ENCODE results near the gene MGME1. TPM values are rescaled to one million over a fixed set of nuclear protein-coding genes. Genes with fewer than 3 reads are reported as not detected.
A peak's percentile ranks its signal among the peaks of the same experiment; 100 is the strongest.

MGME1 gene
- total RNA-seq, 4 donors from 2014 or later: 3.3 to 18.5 (median 5.8) TPM

DNA sequence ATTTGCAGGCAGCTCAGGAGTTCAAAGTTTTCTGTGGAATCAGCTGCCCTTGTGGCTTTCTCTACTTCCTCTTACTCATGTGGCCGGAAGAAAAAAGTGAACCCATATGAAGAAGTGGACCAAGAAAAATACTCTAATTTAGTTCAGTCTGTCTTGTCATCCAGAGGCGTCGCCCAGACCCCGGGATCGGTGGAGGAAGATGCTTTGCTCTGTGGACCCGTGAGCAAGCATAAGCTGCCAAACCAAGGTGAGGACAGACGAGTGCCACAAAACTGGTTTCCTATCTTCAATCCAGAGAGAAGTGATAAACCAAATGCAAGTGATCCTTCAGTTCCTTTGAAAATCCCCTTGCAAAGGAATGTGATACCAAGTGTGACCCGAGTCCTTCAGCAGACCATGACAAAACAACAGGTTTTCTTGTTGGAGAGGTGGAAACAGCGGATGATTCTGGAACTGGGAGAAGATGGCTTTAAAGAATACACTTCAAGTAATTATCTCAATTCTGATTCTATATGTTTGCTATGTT, 1.1 kb downstream of the MGME1 start:
- Histone ChIP-seq H3K4me3 (peak overlapping the region; percentile 87 to 99), H3K4me1 (peaks cover 4 to 9% of the 10 kb centered on the region in 2 donors), H3K27me3 (no peaks in the 10 kb centered on the region), H3K9me3 (no peaks in the 10 kb centered on the region), H3K36me3 (no peaks in the 10 kb centered on the region), H3K27ac (peak overlapping the region; percentile 96 to 98)
- DNase-seq: no peak
- intact Hi-C loops (cut with DNase I; ENCODE audit: low total_unique reads): no loop called here
- TF ChIP-seq, protein P1, sequence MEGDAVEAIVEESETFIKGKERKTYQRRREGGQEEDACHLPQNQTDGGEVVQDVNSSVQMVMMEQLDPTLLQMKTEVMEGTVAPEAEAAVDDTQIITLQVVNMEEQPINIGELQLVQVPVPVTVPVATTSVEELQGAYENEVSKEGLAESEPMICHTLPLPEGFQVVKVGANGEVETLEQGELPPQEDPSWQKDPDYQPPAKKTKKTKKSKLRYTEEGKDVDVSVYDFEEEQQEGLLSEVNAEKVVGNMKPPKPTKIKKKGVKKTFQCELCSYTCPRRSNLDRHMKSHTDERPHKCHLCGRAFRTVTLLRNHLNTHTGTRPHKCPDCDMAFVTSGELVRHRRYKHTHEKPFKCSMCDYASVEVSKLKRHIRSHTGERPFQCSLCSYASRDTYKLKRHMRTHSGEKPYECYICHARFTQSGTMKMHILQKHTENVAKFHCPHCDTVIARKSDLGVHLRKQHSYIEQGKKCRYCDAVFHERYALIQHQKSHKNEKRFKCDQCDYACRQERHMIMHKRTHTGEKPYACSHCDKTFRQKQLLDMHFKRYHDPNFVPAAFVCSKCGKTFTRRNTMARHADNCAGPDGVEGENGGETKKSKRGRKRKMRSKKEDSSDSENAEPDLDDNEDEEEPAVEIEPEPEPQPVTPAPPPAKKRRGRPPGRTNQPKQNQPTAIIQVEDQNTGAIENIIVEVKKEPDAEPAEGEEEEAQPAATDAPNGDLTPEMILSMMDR (IDR thresholded peaks at IDR 0.05): no peak
- no peak for TF ChIP-seq POLR2A (IDR thresholded peaks at IDR 0.05)

- peak overlapping the region in 1 of 2 donors; percentile 98 for H3K27ac ChIP-seq
- H3K4me3 ChIP-seq: no peak overlapping the region
- H3K9me3 ChIP-seq: no peaks in the 10 kb centered on the region
- TF ChIP-seq, protein P1 (IDR thresholded peaks at IDR 0.05): no peak
- no peak for TF ChIP-seq POLR2A (IDR thresholded peaks at IDR 0.05)
- H3K4me1 ChIP-seq: peaks cover 4 to 9% of the 10 kb centered on the region in 2 donors
- no peak for DNase-seq
- no peaks in the 10 kb centered on the region for H3K36me3 ChIP-seq
- intact Hi-C loops (cut with DNase I; ENCODE audit: low total_unique reads): no loop called here
- no peaks in the 10 kb centered on the region for H3K27me3 ChIP-seq
Observed at GRCh38 chr20:17971300-17972013, 2.6 kb downstream of the MGME1 start.

DNA sequence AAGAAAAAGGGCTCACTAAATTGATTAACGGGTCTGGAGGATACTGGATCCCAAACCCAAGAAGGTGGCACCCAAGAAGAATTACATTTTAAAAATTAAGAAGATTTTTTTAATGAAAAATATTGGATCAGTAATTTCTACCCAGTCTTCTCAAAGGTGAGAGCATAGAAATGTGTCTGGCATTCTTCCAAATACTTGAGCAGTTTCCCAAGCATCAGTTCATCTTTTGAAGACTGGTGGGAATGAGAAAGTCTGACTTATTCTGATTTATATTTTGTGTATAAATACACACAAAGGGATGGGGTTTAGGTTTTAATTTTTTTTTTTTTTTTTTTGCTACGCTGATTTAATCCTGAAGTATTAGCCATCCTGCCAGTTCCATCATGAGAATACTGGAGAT, 3.3 kb downstream of the MGME1 start:
- Histone ChIP-seq H3K4me3 (no peak overlapping the region), H3K27ac (no peak overlapping the region), H3K9me3 (no peaks in the 10 kb centered on the region), H3K36me3 (no peaks in the 10 kb centered on the region), H3K27me3 (no peaks in the 10 kb centered on the region), H3K4me1 (peaks cover 4 to 9% of the 10 kb centered on the region in 2 donors)
- intact Hi-C loops (cut with DNase I; ENCODE audit: low total_unique reads): no loop called here
- DNase-seq: no peak
- TF ChIP-seq, protein P1 (IDR thresholded peaks at IDR 0.05): no peak
- TF ChIP-seq POLR2A (IDR thresholded peaks at IDR 0.05): no peak

DNA sequence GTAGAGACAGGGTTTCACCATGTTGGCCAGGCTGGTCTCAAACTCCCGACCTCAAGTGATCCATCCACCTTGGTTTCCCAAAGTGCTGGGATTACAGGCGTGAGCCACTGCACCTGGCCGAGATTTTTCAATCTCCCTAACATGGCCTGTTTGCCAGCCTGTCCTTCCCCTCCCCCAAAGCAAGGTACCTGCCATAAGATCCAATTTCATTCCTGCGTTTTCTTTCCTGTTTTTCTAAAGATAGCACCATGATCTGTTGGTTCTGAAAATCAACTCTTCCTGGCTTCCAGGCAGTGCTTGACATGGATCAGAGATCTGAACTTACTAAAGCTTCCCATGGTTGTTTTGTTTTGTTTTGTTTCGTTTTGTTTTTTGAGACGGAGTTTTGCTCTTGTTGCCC, 7.5 kb downstream of the MGME1 start:
- TF ChIP-seq, protein P1 (IDR thresholded peaks at IDR 0.05): no peak
- TF ChIP-seq POLR2A (IDR thresholded peaks at IDR 0.05): no peak
- DNase-seq: no peak
- H3K9me3 ChIP-seq: no peaks in the 10 kb centered on the region
- H3K27me3 ChIP-seq: no peaks in the 10 kb centered on the region
- H3K4me3 ChIP-seq: no peak overlapping the region
- no peak overlapping the region for H3K27ac ChIP-seq
- H3K36me3 ChIP-seq: no peaks in the 10 kb centered on the region
- H3K4me1 ChIP-seq: peaks cover 0 to 4% of the 10 kb centered on the region in 2 donors
- intact Hi-C loops (cut with DNase I; ENCODE audit: low total_unique reads): no loop called here

DNA sequence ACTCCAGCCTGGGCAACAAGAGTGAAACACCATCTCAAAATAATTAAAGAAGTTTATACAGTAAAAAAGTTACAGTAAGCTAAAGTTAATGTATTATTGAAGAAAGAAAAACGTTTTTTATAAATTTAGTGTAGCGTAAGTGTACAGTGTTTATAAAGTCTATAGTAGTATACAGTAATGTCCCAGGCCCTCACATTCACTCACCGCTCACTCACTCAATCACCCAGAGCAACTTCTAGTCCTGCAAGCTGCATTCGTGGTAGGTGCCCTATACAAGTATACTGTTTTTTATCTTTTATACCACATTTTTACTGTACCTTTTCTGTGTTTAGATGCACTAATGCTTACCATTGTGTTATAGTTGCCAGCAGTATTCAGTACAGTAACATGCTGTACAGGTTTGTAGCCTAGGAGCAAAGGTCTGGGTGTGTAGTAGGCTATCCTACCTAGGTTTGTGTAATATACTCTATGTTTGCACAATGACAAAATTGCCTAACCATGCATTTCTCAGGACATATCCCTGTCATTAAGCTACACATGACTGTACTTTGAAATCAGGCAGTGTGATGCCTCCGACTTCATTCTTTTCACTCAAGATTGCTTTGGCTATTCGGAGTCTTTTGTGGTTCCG, 16.7 kb downstream of the MGME1 start:
- TF ChIP-seq, protein P1 (IDR thresholded peaks at IDR 0.05): no peak
- no peak for TF ChIP-seq POLR2A (IDR thresholded peaks at IDR 0.05)
- DNase-seq: no peak
- intact Hi-C loops (cut with DNase I; ENCODE audit: low total_unique reads): no loop called here
- no peak overlapping the region for H3K4me3 ChIP-seq
- no peak overlapping the region for H3K27ac ChIP-seq
- H3K27me3 ChIP-seq: no peaks in the 10 kb centered on the region
- H3K36me3 ChIP-seq: no peaks in the 10 kb centered on the region
- H3K4me1 ChIP-seq: no peaks in the 10 kb centered on the region
- H3K9me3 ChIP-seq: no peaks in the 10 kb centered on the region

Measured in uterus (tissue), 4 donors.